GM19328 (cell line): ENCODE measurements around the gene PGAM2.

ENCODE experiments used
- ATAC-seq: cut with Tn5 transposase; IDR thresholded peaks from one replicate; pipeline ENCODE4 v1.9.1; 2021; ENCODE audit warnings: mild to moderate bottlenecking, moderate library complexity; ENCODE audit not compliant: unreplicated experiment

Gene PGAM2

GRCh38 chr7:44103923-44104859 lies 38.8 kb upstream of the PGAM2 start, which contains the start of gene AEBP1:
AEBP1 (plus strand) TSS chr7:44104345; CDS start chr7:44104666, 321 bp downstream.
- ATAC-seq, result no peak

GRCh38 chr7:44103566-44103922 lies 38.2 kb upstream of the PGAM2 start:
- no peak for ATAC-seq

GRCh38 chr7:44102846-44103565 lies 37.6 kb upstream of the PGAM2 start:
- no peak for ATAC-seq

GRCh38 chr7:44101966-44102845 lies 36.8 kb upstream of the PGAM2 start:
- no peak for ATAC-seq

GRCh38 chr7:44101303-44101965 lies 36.1 kb upstream of the PGAM2 start:
- ATAC-seq, result no peak

GRCh38 chr7:44100458-44101302 lies 35.3 kb upstream of the PGAM2 start:
- no peak for ATAC-seq

- no peak for ATAC-seq
Observed at GRCh38 chr7:44099669-44100068, 34.3 kb upstream of the PGAM2 start.

GRCh38 chr7:44098092-44099068 lies 33.0 kb upstream of the PGAM2 start:
- no peak for ATAC-seq

GRCh38 chr7:44097064-44097932 lies 31.9 kb upstream of the PGAM2 start:
- ATAC-seq, result no peak

- no peak for ATAC-seq
Observed at GRCh38 chr7:44096326-44096881, 31.0 kb upstream of the PGAM2 start.

- ATAC-seq, result no peak
Observed at GRCh38 chr7:44095781-44096180, 30.4 kb upstream of the PGAM2 start.

GRCh38 chr7:44094883-44095592 lies 29.7 kb upstream of the PGAM2 start:
- no peak for ATAC-seq

- no peak for ATAC-seq
Observed at GRCh38 chr7:44094365-44094764, 29.0 kb upstream of the PGAM2 start.

- no peak for ATAC-seq
Observed at GRCh38 chr7:44093102-44093641, 27.8 kb upstream of the PGAM2 start.

- ATAC-seq, result no peak
Observed at GRCh38 chr7:44087911-44088838, 22.8 kb upstream of the PGAM2 start.
